ENCODE data around the gene KRT3.

KRT3 gene

DNA sequence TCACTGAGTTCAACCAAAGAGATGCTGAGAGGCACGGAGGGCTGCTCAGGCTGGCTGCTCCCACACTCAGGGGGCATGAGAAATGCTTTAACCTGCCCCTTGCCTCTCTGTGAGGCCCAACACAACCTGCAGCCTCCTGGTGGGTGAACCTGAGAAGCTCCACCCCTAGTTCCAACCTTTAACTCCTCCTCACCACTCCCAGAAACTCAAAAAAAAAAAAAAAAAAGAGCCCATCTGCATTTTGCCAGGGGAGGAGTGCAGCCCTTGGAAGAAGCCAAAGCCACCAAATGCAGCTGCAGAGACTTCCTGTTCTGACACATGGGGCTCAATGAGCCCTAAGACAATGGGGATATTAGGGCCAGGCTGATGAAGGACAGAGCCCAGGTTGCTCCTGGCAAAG lies 9.1 kb upstream of the KRT3 start:
- no peak overlapping the region for H2AFZ ChIP-seq (ENCODE audit: low read length)
- no peaks in the 10 kb centered on the region for H3K79me2 ChIP-seq (ENCODE audit: low read length)
- no peaks in the 10 kb centered on the region for H3K9me2 ChIP-seq (replicated peaks; ENCODE audit: insufficient read depth, low read length)
- no peak for DNase-seq
- no peaks in the 10 kb centered on the region for H3F3A ChIP-seq (ENCODE audit: insufficient read depth, low read length)
- H3K27ac ChIP-seq (ENCODE audit: low read length) = no peak overlapping the region
- H3K9ac ChIP-seq (ENCODE audit: low read length) = no peak overlapping the region
- no peak overlapping the region for H3K4me2 ChIP-seq (ENCODE audit: low read depth, low read length)
- H3K4me1 ChIP-seq (ENCODE audit: low read length) = no peaks in the 10 kb centered on the region
- H3K9me3 ChIP-seq (replicated peaks; ENCODE audit: insufficient read depth, low read length) = no peaks in the 10 kb centered on the region
- no peaks in the 10 kb centered on the region for H4K20me1 ChIP-seq (ENCODE audit: insufficient read depth, low read length)
- H3K36me3 ChIP-seq (replicated peaks; ENCODE audit: insufficient read depth, low read length) = no peaks in the 10 kb centered on the region
- TF ChIP-seq, protein P1, sequence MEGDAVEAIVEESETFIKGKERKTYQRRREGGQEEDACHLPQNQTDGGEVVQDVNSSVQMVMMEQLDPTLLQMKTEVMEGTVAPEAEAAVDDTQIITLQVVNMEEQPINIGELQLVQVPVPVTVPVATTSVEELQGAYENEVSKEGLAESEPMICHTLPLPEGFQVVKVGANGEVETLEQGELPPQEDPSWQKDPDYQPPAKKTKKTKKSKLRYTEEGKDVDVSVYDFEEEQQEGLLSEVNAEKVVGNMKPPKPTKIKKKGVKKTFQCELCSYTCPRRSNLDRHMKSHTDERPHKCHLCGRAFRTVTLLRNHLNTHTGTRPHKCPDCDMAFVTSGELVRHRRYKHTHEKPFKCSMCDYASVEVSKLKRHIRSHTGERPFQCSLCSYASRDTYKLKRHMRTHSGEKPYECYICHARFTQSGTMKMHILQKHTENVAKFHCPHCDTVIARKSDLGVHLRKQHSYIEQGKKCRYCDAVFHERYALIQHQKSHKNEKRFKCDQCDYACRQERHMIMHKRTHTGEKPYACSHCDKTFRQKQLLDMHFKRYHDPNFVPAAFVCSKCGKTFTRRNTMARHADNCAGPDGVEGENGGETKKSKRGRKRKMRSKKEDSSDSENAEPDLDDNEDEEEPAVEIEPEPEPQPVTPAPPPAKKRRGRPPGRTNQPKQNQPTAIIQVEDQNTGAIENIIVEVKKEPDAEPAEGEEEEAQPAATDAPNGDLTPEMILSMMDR (IDR thresholded peaks at IDR 0.05; ENCODE audit: low read length) = no peak
- TF ChIP-seq EZH2 (optimal IDR thresholded peaks at IDR 0.05; ENCODE audit: low read depth, low read length) (no peak), EZH2phosphoT487 (IDR thresholded peaks at IDR 0.05; ENCODE audit: low read length) (no peak)
- H3K4me3 ChIP-seq (ENCODE audit: low read length) = no peak overlapping the region
- H3K27me3 ChIP-seq (replicated peaks; ENCODE audit: insufficient read depth, low read length) = peaks cover 63% of the 10 kb centered on the region

DNA sequence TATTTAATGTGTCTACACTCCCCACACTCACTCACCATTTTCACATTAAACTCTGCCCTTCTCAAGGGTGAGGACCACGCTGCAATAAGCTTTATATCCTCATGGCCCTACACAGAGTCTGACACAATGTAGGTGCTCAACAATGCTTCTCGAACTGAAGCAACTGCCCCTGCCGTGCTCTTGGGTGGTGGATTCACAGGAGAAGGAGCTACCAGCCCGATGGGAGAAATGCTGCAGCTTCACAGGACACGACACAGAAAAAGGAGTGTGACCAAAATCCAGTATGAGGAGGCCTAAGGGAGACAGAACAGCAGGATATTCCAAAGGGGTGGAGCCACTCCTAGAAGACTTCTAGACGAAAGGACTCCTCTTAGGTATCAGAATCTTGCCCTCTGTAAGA lies 6.5 kb upstream of the KRT3 start:
- Histone ChIP-seq H3K36me3 (replicated peaks; ENCODE audit: insufficient read depth, low read length) (no peaks in the 10 kb centered on the region), H3K4me3 (ENCODE audit: low read length) (no peak overlapping the region), H3F3A (ENCODE audit: insufficient read depth, low read length) (no peaks in the 10 kb centered on the region), H4K20me1 (ENCODE audit: insufficient read depth, low read length) (no peaks in the 10 kb centered on the region), H3K27me3 (replicated peaks; ENCODE audit: insufficient read depth, low read length) (peaks cover 51% of the 10 kb centered on the region), H3K79me2 (ENCODE audit: low read length) (no peaks in the 10 kb centered on the region), H3K9me2 (replicated peaks; ENCODE audit: insufficient read depth, low read length) (no peaks in the 10 kb centered on the region), H2AFZ (ENCODE audit: low read length) (no peak overlapping the region), H3K9ac (ENCODE audit: low read length) (no peak overlapping the region), H3K9me3 (replicated peaks; ENCODE audit: insufficient read depth, low read length) (no peaks in the 10 kb centered on the region), H3K4me1 (ENCODE audit: low read length) (no peaks in the 10 kb centered on the region), H3K4me2 (ENCODE audit: low read depth, low read length) (no peak overlapping the region), H3K27ac (ENCODE audit: low read length) (no peak overlapping the region)
- DNase-seq = no peak
- no peak for TF ChIP-seq EZH2 (optimal IDR thresholded peaks at IDR 0.05; ENCODE audit: low read depth, low read length)

DNA sequence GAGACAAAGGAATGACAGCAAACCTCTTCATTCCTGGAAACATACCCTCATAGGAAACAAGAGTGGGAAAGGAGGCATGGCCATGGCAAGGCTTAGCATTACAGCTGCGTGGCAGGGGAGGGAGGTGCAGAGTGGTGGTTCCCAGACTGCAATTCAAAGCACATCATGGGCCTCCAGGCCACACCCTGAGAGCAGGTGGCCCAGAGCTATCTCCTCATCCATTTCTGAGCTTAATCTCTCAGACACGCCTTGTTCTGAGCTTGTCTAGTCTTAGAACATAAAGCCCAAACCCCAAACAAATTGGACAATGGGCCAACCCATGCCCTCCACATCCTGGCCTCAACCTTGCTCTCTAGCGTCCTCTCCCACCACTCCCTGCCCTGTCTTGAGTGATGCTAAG lies 5.9 kb upstream of the KRT3 start:
- H2AFZ ChIP-seq (ENCODE audit: low read length) = no peak overlapping the region
- DNase-seq = no peak
- no peak overlapping the region for H3K27ac ChIP-seq (ENCODE audit: low read length)
- H3K9me3 ChIP-seq (replicated peaks; ENCODE audit: insufficient read depth, low read length) = no peaks in the 10 kb centered on the region
- no peaks in the 10 kb centered on the region for H4K20me1 ChIP-seq (ENCODE audit: insufficient read depth, low read length)
- TF ChIP-seq EZH2phosphoT487 (IDR thresholded peaks at IDR 0.05; ENCODE audit: low read length) (no peak), EZH2 (optimal IDR thresholded peaks at IDR 0.05; ENCODE audit: low read depth, low read length) (no peak)
- TF ChIP-seq, protein P1 (IDR thresholded peaks at IDR 0.05; ENCODE audit: low read length) = no peak
- H3K36me3 ChIP-seq (replicated peaks; ENCODE audit: insufficient read depth, low read length) = no peaks in the 10 kb centered on the region
- peaks cover 51% of the 10 kb centered on the region for H3K27me3 ChIP-seq (replicated peaks; ENCODE audit: insufficient read depth, low read length)
- no peaks in the 10 kb centered on the region for H3F3A ChIP-seq (ENCODE audit: insufficient read depth, low read length)
- no peaks in the 10 kb centered on the region for H3K9me2 ChIP-seq (replicated peaks; ENCODE audit: insufficient read depth, low read length)
- no peak overlapping the region for H3K9ac ChIP-seq (ENCODE audit: low read length)
- H3K79me2 ChIP-seq (ENCODE audit: low read length) = no peaks in the 10 kb centered on the region
- H3K4me3 ChIP-seq (ENCODE audit: low read length) = no peak overlapping the region
- H3K4me1 ChIP-seq (ENCODE audit: low read length) = no peaks in the 10 kb centered on the region
- H3K4me2 ChIP-seq (ENCODE audit: low read depth, low read length) = no peak overlapping the region

DNA sequence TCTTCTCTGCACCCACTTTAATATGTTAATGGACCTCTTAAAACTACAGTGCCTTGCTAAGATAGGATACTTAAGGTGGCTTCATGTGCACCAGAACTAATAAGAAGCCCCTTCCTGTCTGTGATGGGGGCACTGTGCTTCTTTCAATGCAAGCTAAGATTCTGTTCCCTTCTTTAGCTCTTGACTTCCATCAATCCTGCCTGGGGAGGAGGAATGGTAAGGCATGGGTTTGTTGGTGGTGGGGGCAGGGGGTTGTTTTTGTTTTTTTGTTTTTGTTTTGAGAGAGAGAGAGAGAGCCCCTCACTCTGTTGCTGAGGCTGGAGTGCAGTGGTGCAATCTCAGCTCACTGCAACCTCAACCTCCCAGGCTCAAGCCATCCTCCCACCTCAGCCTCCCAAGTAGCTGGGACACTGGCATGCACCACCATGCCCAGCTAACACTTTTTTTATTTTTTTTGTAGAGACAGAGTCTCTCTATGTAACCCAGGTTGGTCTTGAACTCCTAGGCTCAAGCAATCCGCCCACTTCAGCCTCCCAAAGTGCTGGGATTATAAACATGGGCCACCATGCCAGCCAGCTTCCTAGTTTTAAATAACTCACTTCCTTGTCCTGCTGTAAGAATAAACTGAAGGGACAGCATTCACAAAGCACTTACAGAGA lies 4.5 kb upstream of the KRT3 start:
- no peak for DNase-seq
- Histone ChIP-seq H3K9me3 (replicated peaks; ENCODE audit: insufficient read depth, low read length) (no peaks in the 10 kb centered on the region), H3K79me2 (ENCODE audit: low read length) (no peaks in the 10 kb centered on the region), H3K27me3 (replicated peaks; ENCODE audit: insufficient read depth, low read length) (peaks cover 52% of the 10 kb centered on the region), H3K36me3 (replicated peaks; ENCODE audit: insufficient read depth, low read length) (no peaks in the 10 kb centered on the region), H3K9me2 (replicated peaks; ENCODE audit: insufficient read depth, low read length) (no peaks in the 10 kb centered on the region), H2AFZ (ENCODE audit: low read length) (no peak overlapping the region), H3K4me2 (ENCODE audit: low read depth, low read length) (no peak overlapping the region), H3K4me3 (ENCODE audit: low read length) (no peak overlapping the region), H3K9ac (ENCODE audit: low read length) (no peak overlapping the region), H3F3A (ENCODE audit: insufficient read depth, low read length) (no peaks in the 10 kb centered on the region), H4K20me1 (ENCODE audit: insufficient read depth, low read length) (no peaks in the 10 kb centered on the region), H3K4me1 (ENCODE audit: low read length) (no peaks in the 10 kb centered on the region), H3K27ac (ENCODE audit: low read length) (no peak overlapping the region)
- TF ChIP-seq, protein P1 (IDR thresholded peaks at IDR 0.05; ENCODE audit: low read length) = no peak
- TF ChIP-seq EZH2phosphoT487 (IDR thresholded peaks at IDR 0.05; ENCODE audit: low read length) (no peak), EZH2 (optimal IDR thresholded peaks at IDR 0.05; ENCODE audit: low read depth, low read length) (no peak)

All from MM.1S (cell line).